ENCODE measurements around the gene NSUN6. TPM values are rescaled to one million over a fixed set of nuclear protein-coding genes. Genes with fewer than 3 reads are reported as not detected.

NSUN6 gene
- total and polyA plus RNA-seq, 10 of the 15 experiments (the other 5 are each of a cell fraction or from before 2014, with no cell fraction given) = 10.2 to 25.0 (median 15.6) TPM

GRCh38 chr10:18659125-18659818 is 7.9 kb upstream of the NSUN6 start, which contains the start of gene ARL5B (continued):
- TF ChIP-seq TCF3 (IDR thresholded peaks at IDR 0.05; ENCODE audit: borderline replicate concordance, insufficient read depth, low read depth, low read length) (0 out of 2 replicates have a peak, but pooled peaks have one; percentile 9), ZNF24 (IDR thresholded peaks at IDR 0.05) (peak; percentile 29; the same call in 1 of the 2 replicates), NFYB (IDR thresholded peaks at IDR 0.05; ENCODE audit: insufficient read depth, low read depth, low read length) (peak; percentile 52; the same call in 1 of the 2 replicates), JUNB (IDR thresholded peaks at IDR 0.05) (peak; percentile 48; the same call in 1 of the 2 replicates), ZNF274 (IDR thresholded peaks at IDR 0.05; ENCODE audit: insufficient read depth, insufficient read length) (no peak), PBX3 (IDR thresholded peaks at IDR 0.05; ENCODE audit: insufficient replicate concordance, low read depth, low read length) (no peak), HSF1 (IDR thresholded peaks at IDR 0.05; ENCODE audit: low read depth, low read length) (no peak), E2F8 (IDR thresholded peaks at IDR 0.05; ENCODE audit: low read depth, partially characterized antibody) (no peak), CEBPZ (IDR thresholded peaks at IDR 0.05; ENCODE audit: low read depth, low read length) (no peak), IRF4 (IDR thresholded peaks at IDR 0.05; ENCODE audit: low read depth, low read length) (peak; percentile 70; the same call in 1 of the 2 replicates), ZBTB40 (IDR thresholded peaks at IDR 0.05; ENCODE audit: borderline replicate concordance) (peak; percentile 81), MTA2 (IDR thresholded peaks at IDR 0.05; ENCODE audit: low read depth) (peak; percentile 86), SREBF2 (IDR thresholded peaks at IDR 0.05; ENCODE audit: low read length) (no peak)

Measured in GM12878 (cell line).